GM23338 (cell line): ENCODE data around the gene GGT5. TPM values are rescaled to one million over a fixed set of nuclear protein-coding genes. Genes with fewer than 3 reads are reported as not detected.
"Not testable (repeated sequence)": the region's sequence is repeated elsewhere in the genome, so short reads cannot be mapped to it uniquely, and the experiment has no call there.

Experiments
- ATAC-seq: fragments of 200-7000 bp; cut with Tn5 transposase; 3 replicates; pipeline ENCODE4 v1.9.1; 2020
- DNase-seq: peaks from one replicate; pipeline ENCODE4 v3.0.0-alpha.2; 2015; ENCODE audit warnings: low spot score
- H2AFZ ChIP-seq: fragments of 200-600 bp; sonication (generic); 2 replicates; pipeline ENCODE4 v1.8.0; 2016; ENCODE audit warnings: antibody characterized with exemption, mild to moderate bottlenecking, moderate library complexity
- H3F3A ChIP-seq: fragments of 200-600 bp; sonication (generic); replicated peaks from 2 replicates; pipeline ENCODE4 v1.8.0; 2017; ENCODE audit warnings: antibody characterized with exemption, mixed run types, low read depth
- H3K27ac ChIP-seq: fragments of 200-600 bp; sonication (generic); 2 replicates; pipeline ENCODE4 v1.6.1; 2016; ENCODE audit warnings: low read depth
- H3K27me3 ChIP-seq: fragments of 200-600 bp; sonication (generic); 2 replicates; pipeline ENCODE4 v1.8.0; 2016; ENCODE audit warnings: mild to moderate bottlenecking, mixed run types, moderate library complexity; ENCODE audit not compliant: insufficient read depth
- H3K36me3 ChIP-seq: fragments of 200-600 bp; sonication (generic); 2 replicates; pipeline ENCODE4 v1.8.0; 2016; ENCODE audit warnings: mild to moderate bottlenecking; ENCODE audit not compliant: insufficient read depth
- H3K4me1 ChIP-seq: fragments of 200-600 bp; sonication (generic); 2 replicates; pipeline ENCODE4 v1.8.0; 2016; ENCODE audit warnings: mild to moderate bottlenecking, moderate library complexity; ENCODE audit not compliant: insufficient read depth
- H3K4me2 ChIP-seq: fragments of 200-600 bp; sonication (generic); 2 replicates; pipeline ENCODE4 v1.7.1; 2017; ENCODE audit warnings: mixed run types
- H3K4me3 ChIP-seq: fragments of 200-600 bp; sonication (generic); 2 replicates; pipeline ENCODE4 v1.6.1; 2016; ENCODE audit warnings: mixed run types
- H3K79me2 ChIP-seq: fragments of 200-600 bp; sonication (generic); replicated peaks from 2 replicates; pipeline ENCODE4 v1.8.0; 2017; ENCODE audit warnings: mild to moderate bottlenecking; ENCODE audit not compliant: insufficient read depth
- H3K9me2 ChIP-seq: fragments of 200-600 bp; sonication (generic); 2 replicates; pipeline ENCODE4 v1.8.0; 2017; ENCODE audit not compliant: insufficient read depth
- H4K20me1 ChIP-seq: fragments of 200-600 bp; sonication (generic); replicated peaks from 2 replicates; pipeline ENCODE4 v1.8.0; 2017; ENCODE audit warnings: mild to moderate bottlenecking; ENCODE audit not compliant: insufficient read depth
- H3K27ac Mint-ChIP-seq: 2 replicates; pipeline ENCODE4 v1.8.0; 2020; ENCODE audit warnings: inconsistent platforms, mild to moderate bottlenecking, moderate library complexity, mixed read lengths
- H3K27me3 Mint-ChIP-seq: 3 replicates; pipeline ENCODE4 v1.8.0; 2022; ENCODE audit warnings: low read depth, mild to moderate bottlenecking, moderate library complexity, mixed read lengths, inconsistent platforms; ENCODE audit not compliant: insufficient read depth, poor library complexity
- H3K36me3 Mint-ChIP-seq: 3 replicates; pipeline ENCODE4 v1.8.0; 2021; ENCODE audit warnings: low read depth, mild to moderate bottlenecking, inconsistent platforms, moderate library complexity, mixed read lengths
- H3K4me1 Mint-ChIP-seq: 3 replicates; pipeline ENCODE4 v1.8.0; 2020; ENCODE audit warnings: mild to moderate bottlenecking, inconsistent platforms, mixed read lengths
- H3K4me3 Mint-ChIP-seq: 3 replicates; pipeline ENCODE4 v1.8.0; 2021; ENCODE audit warnings: moderate library complexity, mild to moderate bottlenecking, inconsistent platforms, mixed read lengths
- H3K9me3 Mint-ChIP-seq: 3 replicates; pipeline ENCODE4 v1.8.0; 2020; ENCODE audit warnings: moderate library complexity, mild to moderate bottlenecking, inconsistent platforms, mixed read lengths
- CTCF ChIP-seq, 2 experiments: fragments of 200-600 bp in 1 of 2; sonication (generic) in 1 of 2; conservative IDR thresholded peaks; 2 replicates each; pipeline versions ENCODE4 v1.5.1 to v1.6.1; 2016 to 2017; ENCODE audit warnings: antibody characterized with exemption in 2 of 2, low read depth in 2 of 2, mild to moderate bottlenecking in 2 of 2, moderate library complexity in 1 of 2
- EZH2 ChIP-seq: fragments of 200-600 bp; sonication (generic); IDR thresholded peaks from one replicate; pipeline ENCODE4 v1.8.0; 2017; ENCODE audit warnings: antibody characterized with exemption, mild to moderate bottlenecking, low read depth; ENCODE audit not compliant: unreplicated experiment
- REST ChIP-seq: IDR thresholded peaks from one replicate; pipeline ENCODE4 v1.6.1; 2018; ENCODE audit warnings: antibody characterized with exemption; ENCODE audit not compliant: unreplicated experiment
- ZNF114 ChIP-seq: fragments of 250-450 bp; sonication (Bioruptor Pico); IDR thresholded peaks from 2 replicates; pipeline ENCODE4 v1.5.0; 2020; ENCODE audit warnings: mild to moderate bottlenecking, moderate library complexity
- ZNF462 ChIP-seq: fragments of 250-450 bp; sonication (Bioruptor Pico); IDR thresholded peaks from 2 replicates; pipeline ENCODE4 v1.5.0; 2020; ENCODE audit warnings: mild to moderate bottlenecking, moderate library complexity
- polyA plus RNA-seq: library from polyadenylated mRNA; unstranded; fragments of >200 nt; fragmentation: Nextera tagmentation; extraction: Ambion mirVana; gene quantifications from 2 replicates; pipeline ENCODE4 v1.2.1, GENCODE V29; 2016
- total RNA-seq: library from RNA; depleted of rRNA; stranded (reverse); fragments of >200 nt; shearing (Covaris generic); gene quantifications from 2 replicates; pipeline ENCODE4 v1.2.3, GENCODE V29; 2014

Gene GGT5
- total and polyA plus RNA-seq, 2 experiments from 2014 or later: not detected

GRCh38 chr22:24205438-24206195 is 39.3 kb downstream of the GGT5 start (continued):
- TF ChIP-seq REST: no peak
- no peak for TF ChIP-seq ZNF114 (CRISPR knock-in tag)

GRCh38 chr22:24203856-24204255 is 41.0 kb downstream of the GGT5 start:
- H3K79me2 ChIP-seq, H4K20me1 ChIP-seq, H2AFZ ChIP-seq, H3K4me2 ChIP-seq, H3K27ac ChIP-seq, H3F3A ChIP-seq, H3K27me3 Mint-ChIP-seq, H3K4me3 ChIP-seq, H3K27me3 ChIP-seq, H3K4me1 ChIP-seq, ATAC-seq, H3K27ac Mint-ChIP-seq, DNase-seq, H3K36me3 ChIP-seq, H3K9me2 ChIP-seq, H3K4me3 Mint-ChIP-seq: not testable (repeated sequence)
- H3K9me3 Mint-ChIP-seq: peaks cover 21% of the 10 kb centered on the region
- H3K4me1 Mint-ChIP-seq: peaks cover 23% of the 10 kb centered on the region
- peaks cover 14% of the 10 kb centered on the region for H3K36me3 Mint-ChIP-seq

- H3K36me3 ChIP-seq: no peaks in the 10 kb centered on the region; the same call in 1 of the 2 replicates
- Mint-ChIP-seq H3K4me1 (peaks cover 11% of the 10 kb centered on the region), H3K9me3 (peaks cover 21% of the 10 kb centered on the region), H3K27ac (no peak overlapping the region), H3K36me3 (peaks cover 14% of the 10 kb centered on the region), H3K4me3 (no peak overlapping the region), H3K27me3 (peaks cover 2% of the 10 kb centered on the region)
- H3K27me3 ChIP-seq: no peaks in the 10 kb centered on the region
- ATAC-seq (no peak), DNase-seq (no peak)
- no peaks in the 10 kb centered on the region for H4K20me1 ChIP-seq
- H3K4me1 ChIP-seq: no peaks in the 10 kb centered on the region
- no peak overlapping the region for H3K4me3 ChIP-seq
- no peaks in the 10 kb centered on the region for H3F3A ChIP-seq
- H3K27ac ChIP-seq: no peak overlapping the region
- no peak overlapping the region for H3K4me2 ChIP-seq
- no peaks in the 10 kb centered on the region for H3K79me2 ChIP-seq
- H3K9me2 ChIP-seq: no peaks in the 10 kb centered on the region
- 0 out of 2 replicates have a peak overlapping the region, but pooled peaks have one; percentile 38 for H2AFZ ChIP-seq
- TF ChIP-seq CTCF (conservative IDR thresholded peaks at IDR 0.05; ENCODE audit: low read depth in 2 of 2) (no peak), EZH2 (no peak), ZNF462 (no peak)
Observed at GRCh38 chr22:24201681-24202614, 42.9 kb downstream of the GGT5 start.
